RWPE2 (cell line): ENCODE measurements around the gene DPAGT1.

Experiments used
- ATAC-seq: fragments of 200-7000 bp; cut with Tn5 transposase; 3 replicates; pipeline ENCODE4 v1.9.1; 2021; ENCODE audit warnings: low read depth
- DNase-seq: peaks from one replicate; pipeline ENCODE4 v3.0.0-alpha.2; 2020; ENCODE audit warnings: low spot score
- H3K27ac ChIP-seq: fragments of 450-650 bp; 2 replicates; pipeline ENCODE4 v1.5.1; 2017; ENCODE audit warnings: mild to moderate bottlenecking; ENCODE audit not compliant: poor library complexity, severe bottlenecking
- H3K27me3 ChIP-seq: fragments of 250-450 bp; sonication (Bioruptor Pico); 2 replicates; pipeline ENCODE4 v1.5.1; 2021; ENCODE audit warnings: mild to moderate bottlenecking, moderate library complexity; ENCODE audit not compliant: insufficient read depth, poor library complexity, severe bottlenecking
- H3K36me3 ChIP-seq: fragments of 250-450 bp; sonication (Bioruptor Pico); 2 replicates; pipeline ENCODE4 v1.5.1; 2020; ENCODE audit warnings: low read depth, mild to moderate bottlenecking, moderate library complexity
- H3K4me1 ChIP-seq: fragments of 250-450 bp; sonication (Bioruptor Pico); 2 replicates; pipeline ENCODE4 v1.5.1; 2021; ENCODE audit warnings: mild to moderate bottlenecking, moderate library complexity; ENCODE audit not compliant: insufficient read depth, poor library complexity, severe bottlenecking
- H3K4me3 ChIP-seq: fragments of 250-450 bp; sonication (Bioruptor Pico); 2 replicates; pipeline ENCODE4 v1.5.1; 2021; ENCODE audit warnings: mild to moderate bottlenecking, moderate library complexity; ENCODE audit not compliant: severe bottlenecking
- H3K9me3 ChIP-seq: fragments of 250-450 bp; sonication (Bioruptor Pico); 2 replicates; pipeline ENCODE4 v1.5.1; 2021; ENCODE audit warnings: mild to moderate bottlenecking, moderate library complexity; ENCODE audit not compliant: severe bottlenecking
- CTCF ChIP-seq: fragments of 450-650 bp; IDR thresholded peaks from one replicate; pipeline ENCODE4 v1.5.1; 2017; ENCODE audit warnings: mild to moderate bottlenecking, moderate library complexity; ENCODE audit not compliant: poor library complexity, severe bottlenecking

The DPAGT1 gene

GRCh38 chr11:119091178-119091577, 10.5 kb downstream of the DPAGT1 start:
- H3K36me3 ChIP-seq: peaks cover 33% of the 10 kb centered on the region
- TF ChIP-seq CTCF: no peak
- DNase-seq: no peak
- H3K4me1 ChIP-seq: peaks cover 8% of the 10 kb centered on the region
- H3K27ac ChIP-seq: no peak overlapping the region
- H3K4me3 ChIP-seq: no peak overlapping the region
- H3K9me3 ChIP-seq: no peaks in the 10 kb centered on the region
- no peaks in the 10 kb centered on the region for H3K27me3 ChIP-seq
- no peak for ATAC-seq

DNA sequence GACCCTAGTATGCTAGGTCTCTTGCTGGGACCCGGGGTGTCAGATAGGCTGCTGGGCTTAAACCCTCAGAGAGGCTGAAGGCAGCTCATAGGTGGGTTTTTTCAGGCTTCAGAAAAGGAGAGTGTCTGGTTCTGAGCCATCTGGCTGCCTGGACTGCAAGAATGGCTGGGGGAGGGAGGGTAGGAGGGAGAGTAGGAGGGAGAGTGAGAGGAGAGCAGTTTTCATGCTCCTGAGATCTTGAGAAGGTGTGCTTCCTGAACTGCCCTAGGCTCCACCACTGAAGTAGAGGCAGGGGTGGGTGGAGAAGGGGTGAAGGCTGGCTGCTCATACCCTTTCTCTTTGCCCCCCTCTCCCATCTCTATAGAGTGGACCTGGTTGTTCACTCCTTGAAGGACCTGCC, 12.3 kb downstream of the DPAGT1 start:
- no peak for TF ChIP-seq CTCF
- no peak for ATAC-seq
- no peaks in the 10 kb centered on the region for H3K27me3 ChIP-seq
- peaks cover 12% of the 10 kb centered on the region for H3K4me1 ChIP-seq
- H3K27ac ChIP-seq: no peak overlapping the region
- H3K36me3 ChIP-seq: peaks cover 29% of the 10 kb centered on the region
- no peak for DNase-seq
- H3K9me3 ChIP-seq: no peaks in the 10 kb centered on the region
- H3K4me3 ChIP-seq: no peak overlapping the region

GRCh38 chr11:119088406-119088805, 13.2 kb downstream of the DPAGT1 start:
- DNase-seq (no peak), ATAC-seq (no peak)
- Histone ChIP-seq H3K27me3 (no peaks in the 10 kb centered on the region), H3K9me3 (no peaks in the 10 kb centered on the region), H3K4me1 (peaks cover 12% of the 10 kb centered on the region), H3K4me3 (no peak overlapping the region), H3K36me3 (peaks cover 20% of the 10 kb centered on the region), H3K27ac (no peak overlapping the region)
- TF ChIP-seq CTCF: no peak

- Histone ChIP-seq H3K4me3 (no peak overlapping the region), H3K27ac (peak overlapping the region; percentile 17), H3K27me3 (no peaks in the 10 kb centered on the region), H3K36me3 (peaks cover 14% of the 10 kb centered on the region), H3K9me3 (no peaks in the 10 kb centered on the region), H3K4me1 (peaks cover 12% of the 10 kb centered on the region)
- no peak for TF ChIP-seq CTCF
- DNase-seq (no peak), ATAC-seq (no peak)
Measured at GRCh38 chr11:119087747-119088241, 13.9 kb downstream of the DPAGT1 start.

DNA sequence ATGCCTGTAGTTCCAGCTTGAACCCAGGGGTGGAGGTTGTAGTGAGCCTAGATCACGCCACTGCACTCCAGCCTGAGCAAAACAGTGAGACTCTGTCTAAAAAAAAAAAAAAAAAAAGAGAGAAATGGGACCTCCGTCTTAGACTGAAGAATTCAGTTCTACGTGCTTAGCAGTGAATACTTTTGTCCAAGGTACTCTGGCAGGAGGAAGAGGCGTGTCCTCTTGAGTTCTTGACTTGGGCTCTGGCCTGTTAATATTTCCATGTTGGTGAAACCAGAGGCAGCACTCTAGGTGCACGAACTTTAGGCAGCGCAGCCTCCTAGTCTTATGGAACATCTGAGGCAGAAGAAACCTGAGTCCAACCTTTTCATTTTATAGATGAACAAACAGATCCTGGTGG, 14.5 kb downstream of the DPAGT1 start:
- DNase-seq (no peak), ATAC-seq (no peak)
- TF ChIP-seq CTCF: no peak
- H3K4me3 ChIP-seq: no peak overlapping the region
- peaks cover 7% of the 10 kb centered on the region; the same call in 1 of the 2 replicates for H3K36me3 ChIP-seq
- no peaks in the 10 kb centered on the region for H3K9me3 ChIP-seq
- peaks cover 12% of the 10 kb centered on the region for H3K4me1 ChIP-seq
- peak overlapping the region; percentile 17 for H3K27ac ChIP-seq
- no peaks in the 10 kb centered on the region for H3K27me3 ChIP-seq
